ENCODE measurements around the gene HSPB7.

The HSPB7 gene

GRCh38 chr1:15975805-15976680 is 41.8 kb downstream of the HSPB7 start, which contains the start of gene ZBTB17:
ZBTB17 (minus strand) TSS chr1:15976101; CDS start chr1:15948495, 27,606 bp downstream.
- DNase-seq = peak; percentile 46 to 94 (median 82)

GRCh38 chr1:15975358-15975804 is 42.5 kb downstream of the HSPB7 start:
- peak in 11 of 14 donors; percentile 62 to 85 (median 75) for DNase-seq

- DNase-seq = no peak
Measured at GRCh38 chr1:15974855-15975254, 43.0 kb downstream of the HSPB7 start.

- DNase-seq = no peak
Measured at GRCh38 chr1:15973772-15974171, 44.1 kb downstream of the HSPB7 start.

- no peak for DNase-seq
Measured at GRCh38 chr1:15972409-15972808, 45.4 kb downstream of the HSPB7 start.

- DNase-seq = no peak
Measured at GRCh38 chr1:15970911-15971310, 46.9 kb downstream of the HSPB7 start.

- no peak for DNase-seq
Measured at GRCh38 chr1:15969321-15969880, 48.4 kb downstream of the HSPB7 start.

- peak in 1 of 14 donors; percentile 36 for DNase-seq
Measured at GRCh38 chr1:15968172-15968571, 49.7 kb downstream of the HSPB7 start.

- DNase-seq = no peak
Measured at GRCh38 chr1:15966956-15967344, 50.9 kb downstream of the HSPB7 start.

- DNase-seq = peak in 7 of 14 donors; percentile 19 to 59 (median 40)
Measured at GRCh38 chr1:15966081-15966955, 51.5 kb downstream of the HSPB7 start.

GRCh38 chr1:15965228-15965767 is 52.5 kb downstream of the HSPB7 start:
- DNase-seq = peak in 9 of 14 donors; percentile 22 to 64 (median 40)

Data from C1 segment of cervical spinal cord (tissue), 14 donors.